Activated CD4-positive, CD25-positive, alpha-beta regulatory T cell treated with anti-CD3 and anti-CD28 coated beads, Interleukin-2, amount 50 U/mL, for 24 hours (primary cell): ENCODE data around the gene THSD7A.

Experiments used
- ATAC-seq, 2 donors: fragments of 150-1000 bp; cut with Tn5 transposase; one replicate each; pipeline ENCODE4 v1.10.0; 2021; ENCODE audit warnings: mild to moderate bottlenecking in 1 of 2, moderate library complexity in 1 of 2

Gene THSD7A

GRCh38 chr7:11701829-11702560, 130.0 kb downstream of the THSD7A start:
- no peak for ATAC-seq

- ATAC-seq: no peak
Observed at GRCh38 chr7:11699666-11700065, 132.3 kb downstream of the THSD7A start.

- ATAC-seq: no peak
Observed at GRCh38 chr7:11698384-11698871, 133.6 kb downstream of the THSD7A start.

- ATAC-seq: no peak
Observed at GRCh38 chr7:11690395-11690794, 141.6 kb downstream of the THSD7A start.

- ATAC-seq: no peak
Observed at GRCh38 chr7:11689096-11689495, 142.9 kb downstream of the THSD7A start.

GRCh38 chr7:11681461-11681860, 150.5 kb downstream of the THSD7A start:
- ATAC-seq: no peak

- no peak for ATAC-seq
Observed at GRCh38 chr7:11675163-11675562, 156.8 kb downstream of the THSD7A start.

GRCh38 chr7:11668727-11669126, 163.3 kb downstream of the THSD7A start:
- ATAC-seq: no peak

GRCh38 chr7:11667810-11668185, 164.2 kb downstream of the THSD7A start:
- ATAC-seq: no peak

GRCh38 chr7:11667071-11667809, 164.8 kb downstream of the THSD7A start:
- no peak for ATAC-seq

- ATAC-seq: no peak
Observed at GRCh38 chr7:11665357-11665756, 166.6 kb downstream of the THSD7A start.

GRCh38 chr7:11655642-11656041, 176.4 kb downstream of the THSD7A start:
- no peak for ATAC-seq

- ATAC-seq: no peak
Observed at GRCh38 chr7:11655163-11655562, 176.8 kb downstream of the THSD7A start.

GRCh38 chr7:11650500-11650899, 181.5 kb downstream of the THSD7A start:
- no peak for ATAC-seq

GRCh38 chr7:11650030-11650429, 182.0 kb downstream of the THSD7A start:
- ATAC-seq: no peak

- ATAC-seq: no peak
Observed at GRCh38 chr7:11648980-11649379, 183.0 kb downstream of the THSD7A start.

GRCh38 chr7:11648101-11648500, 183.9 kb downstream of the THSD7A start:
- no peak for ATAC-seq

- no peak for ATAC-seq
Observed at GRCh38 chr7:11642841-11643240, 189.2 kb downstream of the THSD7A start.

- no peak for ATAC-seq
Observed at GRCh38 chr7:11642276-11642675, 189.7 kb downstream of the THSD7A start.

- ATAC-seq: no peak
Observed at GRCh38 chr7:11638011-11638774, 193.8 kb downstream of the THSD7A start.

GRCh38 chr7:11636274-11636673, 195.7 kb downstream of the THSD7A start:
- ATAC-seq: no peak

GRCh38 chr7:11633310-11633709, 198.7 kb downstream of the THSD7A start:
- ATAC-seq: no peak

GRCh38 chr7:11630355-11630754, 201.6 kb downstream of the THSD7A start:
- no peak for ATAC-seq
